H1 (cell line): ENCODE measurements around the gene PKP1. TPM values are rescaled to one million over a fixed set of nuclear protein-coding genes. Genes with fewer than 3 reads are reported as not detected.

Experiments used
- CTCF ChIA-PET: fragments of 300-600 bp; sonication (Branson Sonifier 250); formaldehyde crosslinking; loops from one replicate; lab custom pipeline; 2021; ENCODE audit not compliant: partially characterized antibody; lab: Charles Lee
- POLR2A ChIA-PET: fragments of 300-600 bp; sonication (Branson Sonifier 250); formaldehyde crosslinking; loops from one replicate; lab custom pipeline; 2021; ENCODE audit warnings: inconsistent platforms; ENCODE audit not compliant: partially characterized antibody; lab: Charles Lee
- DNase-seq, 2 experiments: peaks; one replicate each; pipeline versions ENCODE4 v3.0.0 to v3.0.0-alpha.2; 2010 to 2022; ENCODE audit warnings: low spot score in 2 of 2, low read depth in 1 of 2, mixed read lengths in 1 of 2
- FAIRE-seq: peaks from 2 replicates; lab custom pipeline; 2011; peaks lifted over from hg19 to GRCh38; lab: Jason Lieb, UNC
- H2AFZ ChIP-seq: 2 replicates; pipeline ENCODE4 v1.8.1; 2012; ENCODE audit warnings: low read length, inconsistent platforms
- H2AK5ac ChIP-seq: 2 replicates; pipeline ENCODE4 v1.6.1; 2013; ENCODE audit warnings: low read depth, low read length
- H2BK120ac ChIP-seq: replicated peaks from 2 replicates; pipeline ENCODE3; 2013; ENCODE audit warnings: low read depth, low read length, inconsistent platforms
- H2BK12ac ChIP-seq: 2 replicates; pipeline ENCODE4 v1.6.1; 2013; ENCODE audit warnings: low read depth, low read length
- H2BK15ac ChIP-seq: 2 replicates; pipeline ENCODE4 v1.6.1; 2013; ENCODE audit warnings: low read length
- H2BK20ac ChIP-seq: 2 replicates; pipeline ENCODE4 v1.6.1; 2013; ENCODE audit warnings: low read length
- H2BK5ac ChIP-seq: 2 replicates; pipeline ENCODE4 v1.6.1; 2013; ENCODE audit warnings: low read depth, low read length
- H3K14ac ChIP-seq: 2 replicates; pipeline ENCODE4 v1.6.1; 2013; ENCODE audit warnings: inconsistent platforms; ENCODE audit not compliant: insufficient read length
- H3K18ac ChIP-seq: 2 replicates; pipeline ENCODE4 v1.6.1; 2013; ENCODE audit warnings: low read length; ENCODE audit errors: extremely low read depth
- H3K23ac ChIP-seq: 2 replicates; pipeline ENCODE4 v1.6.1; 2013; ENCODE audit warnings: inconsistent platforms; ENCODE audit not compliant: insufficient read length
- H3K23me2 ChIP-seq: 2 replicates; pipeline ENCODE4 v1.6.1; 2013; ENCODE audit warnings: low read depth, low read length
- H3K27ac ChIP-seq: 2 replicates; pipeline ENCODE4 v1.6.1; 2011; ENCODE audit warnings: low read depth, low read length, inconsistent platforms
- H3K27me3 ChIP-seq, 4 experiments: replicated peaks in 1 of 4; 1 replicate in 1 of 4; 2 replicates in 3 of 4; pipeline versions ENCODE4 v1.6.1 to v1.8.1; 2011 to 2013; ENCODE audit warnings: low read length in 3 of 4, mild to moderate bottlenecking in 3 of 4, inconsistent platforms in 2 of 4, mixed read lengths in 2 of 4, moderate library complexity in 1 of 4; ENCODE audit not compliant: control insufficient read depth in 3 of 4, insufficient read depth in 3 of 4; ENCODE audit errors: extremely low read depth in 1 of 4
- H3K36me3 ChIP-seq, 4 experiments: 2 replicates each; pipeline versions ENCODE4 v1.6.1 to v1.8.1; 2011 to 2013; ENCODE audit warnings: mild to moderate bottlenecking in 4 of 4, low read length in 3 of 4, moderate library complexity in 2 of 4, control low read depth in 1 of 4, inconsistent platforms in 1 of 4; ENCODE audit not compliant: insufficient read depth in 4 of 4, control insufficient read depth in 2 of 4
- H3K4ac ChIP-seq: replicated peaks from 2 replicates; pipeline ENCODE3; 2013; ENCODE audit warnings: low read length, low read depth, mixed read lengths, inconsistent platforms; ENCODE audit not compliant: insufficient read length
- H3K4me1 ChIP-seq, 4 experiments: replicated peaks in 1 of 4; 1 replicate in 1 of 4; 2 replicates in 3 of 4; pipeline versions ENCODE4 v1.6.1 to v1.8.1; 2011 to 2013; ENCODE audit warnings: low read length in 3 of 4, inconsistent platforms in 2 of 4, mixed read lengths in 1 of 4; ENCODE audit not compliant: insufficient read depth in 4 of 4, control insufficient read depth in 3 of 4
- H3K4me2 ChIP-seq, 2 experiments: 2 replicates each; pipeline versions ENCODE4 v1.6.1 to v1.8.1; 2011 to 2013; ENCODE audit warnings: low read depth in 2 of 2, low read length in 2 of 2, control low read depth in 1 of 2, inconsistent platforms in 1 of 2, mild to moderate bottlenecking in 1 of 2; ENCODE audit not compliant: insufficient read depth in 1 of 2
- H3K4me3 ChIP-seq, 4 experiments: fragments of 200-600, 300-600 bp in 1 of 4; sonication (generic), shearing (Covaris generic), sonication (Bioruptor Twin) in 1 of 4; 2 replicates each; pipeline versions ENCODE4 v1.5.1 to v1.8.1; 2011 to 2016; ENCODE audit warnings: low read length in 4 of 4, low read depth in 3 of 4, control low read depth in 2 of 4, inconsistent platforms in 2 of 4, mild to moderate bottlenecking in 2 of 4, mixed read lengths in 1 of 4, moderate library complexity in 1 of 4; ENCODE audit not compliant: insufficient read depth in 2 of 4; ENCODE audit errors: extremely low read depth in 1 of 4
- H3K56ac ChIP-seq: replicated peaks from 2 replicates; pipeline ENCODE3; 2013; ENCODE audit warnings: low read depth, mild to moderate bottlenecking, mixed read lengths, low read length, inconsistent platforms; ENCODE audit not compliant: insufficient read length
- H3K79me1 ChIP-seq: 2 replicates; pipeline ENCODE4 v1.6.1; 2013; ENCODE audit warnings: low read depth, low read length, control low read depth
- H3K79me2 ChIP-seq, 2 experiments: 2 replicates each; pipeline versions ENCODE4 v1.6.1 to v1.8.1; 2012 to 2013; ENCODE audit warnings: low read length in 2 of 2, mild to moderate bottlenecking in 2 of 2, inconsistent platforms in 1 of 2; ENCODE audit not compliant: insufficient read depth in 2 of 2, control insufficient read depth in 1 of 2
- H3K9ac ChIP-seq, 4 experiments: replicated peaks in 1 of 4; 1 replicate in 1 of 4; 2 replicates in 3 of 4; pipeline versions ENCODE4 v1.6.1 to v1.8.1; 2011 to 2013; ENCODE audit warnings: low read depth in 3 of 4, low read length in 3 of 4, control low read depth in 2 of 4, mild to moderate bottlenecking in 2 of 4, moderate library complexity in 2 of 4, inconsistent platforms in 1 of 4; ENCODE audit errors: extremely low read depth in 1 of 4
- H3K9me3 ChIP-seq, 2 experiments: 2 replicates each; pipeline versions ENCODE4 v1.6.1 to v1.8.1; 2012 to 2013; ENCODE audit warnings: mild to moderate bottlenecking in 2 of 2, moderate library complexity in 2 of 2, control low read depth in 1 of 2, inconsistent platforms in 1 of 2, low read depth in 1 of 2, low read length in 1 of 2, mixed read lengths in 1 of 2; ENCODE audit not compliant: insufficient read depth in 2 of 2
- H4K20me1 ChIP-seq, 2 experiments: replicated peaks in 1 of 2; 2 replicates each; pipeline versions ENCODE3 to v1.8.1; 2011 to 2013; ENCODE audit warnings: inconsistent platforms in 2 of 2, low read length in 2 of 2, mild to moderate bottlenecking in 1 of 2; ENCODE audit not compliant: insufficient read depth in 2 of 2, control insufficient read depth in 1 of 2
- H4K5ac ChIP-seq: 2 replicates; pipeline ENCODE4 v1.6.1; 2013; ENCODE audit warnings: low read length, low read depth, mixed read lengths, inconsistent platforms; ENCODE audit not compliant: insufficient read length
- H4K8ac ChIP-seq: 2 replicates; pipeline ENCODE4 v1.8.0; 2013; ENCODE audit warnings: mild to moderate bottlenecking, moderate library complexity, low read length, inconsistent platforms; ENCODE audit not compliant: insufficient read depth; ENCODE audit errors: extremely low read depth
- H4K91ac ChIP-seq: replicated peaks from 2 replicates; pipeline ENCODE3; 2013; ENCODE audit warnings: low read length, mixed read lengths, inconsistent platforms; ENCODE audit not compliant: insufficient read length
- CBX5 ChIP-seq: fragments of 300-800, 300-1000 bp; sonication (generic); IDR thresholded peaks from 2 replicates; pipeline ENCODE4 v1.7.1; 2016; ENCODE audit warnings: antibody characterized with exemption, low read length, low read depth
- HDAC6 ChIP-seq: IDR thresholded peaks from one replicate; pipeline ENCODE4 v1.7.1; 2012; ENCODE audit warnings: low read depth, mild to moderate bottlenecking, inconsistent platforms, low read length, moderate library complexity
- JUN ChIP-seq: IDR thresholded peaks from 2 replicates; pipeline ENCODE4 v1.6.1; 2011; ENCODE audit warnings: low read depth, mild to moderate bottlenecking, improper control_type of control experiment, low read length
- POU5F1 ChIP-seq: IDR thresholded peaks from 2 replicates; pipeline ENCODE4 v1.6.1; 2011; ENCODE audit warnings: low read depth, mild to moderate bottlenecking, low read length, moderate library complexity
- RFX5 ChIP-seq: IDR thresholded peaks from 2 replicates; pipeline ENCODE4 v1.6.1; 2011; ENCODE audit warnings: low read depth, low read length, improper control_type of control experiment, borderline replicate concordance
- SIX5 ChIP-seq: IDR thresholded peaks from 2 replicates; pipeline ENCODE4 v1.6.1; 2011; ENCODE audit warnings: mild to moderate bottlenecking, low read depth, low read length
- SP1 ChIP-seq: IDR thresholded peaks from 2 replicates; pipeline ENCODE4 v1.6.1; 2011; ENCODE audit warnings: low read depth, low read length
- USF2 ChIP-seq: IDR thresholded peaks from 2 replicates; pipeline ENCODE4 v1.6.1; 2011; ENCODE audit warnings: low read length, improper control_type of control experiment
- WGBS, 2 experiments: shearing (Covaris generic) in 1 of 2; methylation state at CpG; one replicate each; pipeline versions ENCODE4 v1.1.6 to v1.1.7; 2013 to 2015; ENCODE audit warnings: low lambda C conversion rate in 2 of 2, mixed read lengths in 2 of 2, inconsistent platforms in 1 of 2, low coverage in 1 of 2, missing lambda C conversion rate in 1 of 2; ENCODE audit not compliant: insufficient replicate concordance in 2 of 2, insufficient coverage in 1 of 2, insufficient read length in 1 of 2; ENCODE audit errors: extremely low coverage in 1 of 2, missing lambda C conversion rate in 1 of 2; 5-methylcytosine and 5-hydroxymethylcytosine counted together
- polyA plus RNA-seq, 7 experiments: library from polyadenylated mRNA; depleted of rRNA in 3 of 7; stranded (reverse) in 5 of 7; unstranded in 2 of 7; fragments of >200 nt in 5 of 7; fragments of 200-250 nt in 2 of 7; gene quantifications; 1 replicate in 5 of 7; 2 replicates in 1 of 7; 4 replicates in 1 of 7; pipeline versions ENCODE4 v1.2.1 to v1.2.3, GENCODE V29; 2011 to 2013; ENCODE audit warnings: missing spikeins in 2 of 7, mixed read lengths in 2 of 7
- total RNA-seq: library from RNA; stranded (reverse); fragmentation: NEBNext Ultra II Directional; extraction: Animal tissue kit (Norgen Biotek cat#: 25700); gene quantifications from 2 replicates; pipeline ENCODE4 v1.2.1, GENCODE V29; 2021
- TF ChIP-seq, protein P1 (sequence below): IDR thresholded peaks from 2 replicates; pipeline ENCODE4 v1.6.1; 2012; ENCODE audit warnings: inconsistent platforms
- TF ChIP-seq, protein P2 (sequence below), 3 experiments: IDR thresholded peaks; 1 replicate in 2 of 3; 2 replicates in 1 of 3; pipeline versions ENCODE4 v1.5.1 to v1.6.1; 2011; ENCODE audit warnings: low read length in 3 of 3, mild to moderate bottlenecking in 3 of 3, inconsistent platforms in 2 of 3, low read depth in 1 of 3, moderate library complexity in 1 of 3; ENCODE audit not compliant: insufficient read depth in 1 of 3; ENCODE audit errors: control extremely low read depth in 1 of 3

Gene PKP1
- total and polyA plus RNA-seq, 2 of the 8 experiments (the other 6 are each of a cell fraction or from before 2014, with no cell fraction given), result 0.21 to 0.95 TPM

DNA sequence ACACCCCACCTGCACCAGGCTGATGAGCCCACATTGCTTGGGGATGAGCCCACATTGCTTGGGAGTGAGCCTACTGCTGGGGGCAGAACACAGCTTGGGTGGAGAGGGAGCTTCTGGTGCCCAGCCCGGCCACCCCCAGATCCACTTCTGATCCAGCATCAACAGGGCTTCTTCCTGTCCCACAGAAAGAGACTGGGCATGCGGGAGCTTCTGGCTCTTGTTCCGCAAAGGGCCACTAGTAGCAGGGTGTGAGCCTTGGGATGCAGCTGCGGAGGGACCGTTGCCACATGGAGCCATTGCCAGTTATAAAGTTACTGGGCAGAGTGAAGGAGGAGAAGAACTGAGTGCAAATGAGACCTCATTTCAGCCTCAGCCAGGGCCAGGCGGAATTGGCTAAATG lies 36.3 kb downstream of the PKP1 start:
- no peak overlapping the region for H2BK120ac ChIP-seq
- DNase-seq, result no peak
- no peak overlapping the region for H2BK12ac ChIP-seq
- H4K8ac ChIP-seq, result no peak overlapping the region
- ChIA-PET CTCF (interaction anchor here (0.9 to 13.6 kb wide), 10 partner anchors 10 to 75 kb away, joined by 3 to 151 read pairs (median 4); no protein-coding TSS in a partner anchor), POLR2A (no interaction called here)
- H3K27me3 ChIP-seq, result no peaks in the 10 kb centered on the region; a peak in 1 of 7 replicates
- no peak overlapping the region for H4K91ac ChIP-seq
- H2AFZ ChIP-seq, result no peak overlapping the region
- no peaks in the 10 kb centered on the region for H3K79me1 ChIP-seq
- no peak overlapping the region for H3K18ac ChIP-seq
- no peaks in the 10 kb centered on the region for H3K36me3 ChIP-seq
- H3K9me3 ChIP-seq, result no peaks in the 10 kb centered on the region
- no peak overlapping the region for H3K9ac ChIP-seq
- H2BK15ac ChIP-seq, result no peak overlapping the region
- H3K4ac ChIP-seq, result no peak overlapping the region
- FAIRE-seq, result no peak
- H4K5ac ChIP-seq, result no peak overlapping the region
- H3K27ac ChIP-seq, result no peak overlapping the region
- H3K56ac ChIP-seq, result no peak overlapping the region
- H3K4me2 ChIP-seq, result no peak overlapping the region
- H2BK5ac ChIP-seq, result no peak overlapping the region
- no peaks in the 10 kb centered on the region for H3K4me1 ChIP-seq
- no peak overlapping the region for H2AK5ac ChIP-seq
- H3K79me2 ChIP-seq, result no peaks in the 10 kb centered on the region
- H3K23me2 ChIP-seq, result no peaks in the 10 kb centered on the region; the same call in 1 of the 2 replicates
- no peaks in the 10 kb centered on the region for H4K20me1 ChIP-seq
- 94% methylated on average over 5 of the region's 6 CpGs; no CpG with 5 or more reads in 1 of the 2 experiments for WGBS, 2 experiments
- no peak overlapping the region for H3K4me3 ChIP-seq
- no peak overlapping the region for H3K14ac ChIP-seq
- H3K23ac ChIP-seq, result no peak overlapping the region
- H2BK20ac ChIP-seq, result no peak overlapping the region
- TF ChIP-seq, protein P1, sequence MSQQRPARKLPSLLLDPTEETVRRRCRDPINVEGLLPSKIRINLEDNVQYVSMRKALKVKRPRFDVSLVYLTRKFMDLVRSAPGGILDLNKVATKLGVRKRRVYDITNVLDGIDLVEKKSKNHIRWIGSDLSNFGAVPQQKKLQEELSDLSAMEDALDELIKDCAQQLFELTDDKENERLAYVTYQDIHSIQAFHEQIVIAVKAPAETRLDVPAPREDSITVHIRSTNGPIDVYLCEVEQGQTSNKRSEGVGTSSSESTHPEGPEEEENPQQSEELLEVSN, result no peak
- TF ChIP-seq USF2, result no peak
- TF ChIP-seq SIX5, result no peak
- TF ChIP-seq JUN, result no peak
- TF ChIP-seq, protein P2, sequence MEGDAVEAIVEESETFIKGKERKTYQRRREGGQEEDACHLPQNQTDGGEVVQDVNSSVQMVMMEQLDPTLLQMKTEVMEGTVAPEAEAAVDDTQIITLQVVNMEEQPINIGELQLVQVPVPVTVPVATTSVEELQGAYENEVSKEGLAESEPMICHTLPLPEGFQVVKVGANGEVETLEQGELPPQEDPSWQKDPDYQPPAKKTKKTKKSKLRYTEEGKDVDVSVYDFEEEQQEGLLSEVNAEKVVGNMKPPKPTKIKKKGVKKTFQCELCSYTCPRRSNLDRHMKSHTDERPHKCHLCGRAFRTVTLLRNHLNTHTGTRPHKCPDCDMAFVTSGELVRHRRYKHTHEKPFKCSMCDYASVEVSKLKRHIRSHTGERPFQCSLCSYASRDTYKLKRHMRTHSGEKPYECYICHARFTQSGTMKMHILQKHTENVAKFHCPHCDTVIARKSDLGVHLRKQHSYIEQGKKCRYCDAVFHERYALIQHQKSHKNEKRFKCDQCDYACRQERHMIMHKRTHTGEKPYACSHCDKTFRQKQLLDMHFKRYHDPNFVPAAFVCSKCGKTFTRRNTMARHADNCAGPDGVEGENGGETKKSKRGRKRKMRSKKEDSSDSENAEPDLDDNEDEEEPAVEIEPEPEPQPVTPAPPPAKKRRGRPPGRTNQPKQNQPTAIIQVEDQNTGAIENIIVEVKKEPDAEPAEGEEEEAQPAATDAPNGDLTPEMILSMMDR (IDR thresholded peaks at IDR 0.05; ENCODE audit: control extremely low read depth in 1 of 3, insufficient read depth in 1 of 3, low read depth in 1 of 3, low read length in 3 of 3), result no peak
- TF ChIP-seq POU5F1, result no peak
- TF ChIP-seq CBX5, result no peak
- TF ChIP-seq SP1, result no peak
- no peak for TF ChIP-seq RFX5
- TF ChIP-seq HDAC6, result no peak
